ENCODE data around the gene DEDD2. TPM values are rescaled to one million over a fixed set of nuclear protein-coding genes. Genes with fewer than 3 reads are reported as not detected.

Gene DEDD2, protein sequence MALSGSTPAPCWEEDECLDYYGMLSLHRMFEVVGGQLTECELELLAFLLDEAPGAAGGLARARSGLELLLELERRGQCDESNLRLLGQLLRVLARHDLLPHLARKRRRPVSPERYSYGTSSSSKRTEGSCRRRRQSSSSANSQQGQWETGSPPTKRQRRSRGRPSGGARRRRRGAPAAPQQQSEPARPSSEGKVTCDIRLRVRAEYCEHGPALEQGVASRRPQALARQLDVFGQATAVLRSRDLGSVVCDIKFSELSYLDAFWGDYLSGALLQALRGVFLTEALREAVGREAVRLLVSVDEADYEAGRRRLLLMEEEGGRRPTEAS
- 13.0 and 14.9 TPM in 2 replicates for total RNA-seq

DNA sequence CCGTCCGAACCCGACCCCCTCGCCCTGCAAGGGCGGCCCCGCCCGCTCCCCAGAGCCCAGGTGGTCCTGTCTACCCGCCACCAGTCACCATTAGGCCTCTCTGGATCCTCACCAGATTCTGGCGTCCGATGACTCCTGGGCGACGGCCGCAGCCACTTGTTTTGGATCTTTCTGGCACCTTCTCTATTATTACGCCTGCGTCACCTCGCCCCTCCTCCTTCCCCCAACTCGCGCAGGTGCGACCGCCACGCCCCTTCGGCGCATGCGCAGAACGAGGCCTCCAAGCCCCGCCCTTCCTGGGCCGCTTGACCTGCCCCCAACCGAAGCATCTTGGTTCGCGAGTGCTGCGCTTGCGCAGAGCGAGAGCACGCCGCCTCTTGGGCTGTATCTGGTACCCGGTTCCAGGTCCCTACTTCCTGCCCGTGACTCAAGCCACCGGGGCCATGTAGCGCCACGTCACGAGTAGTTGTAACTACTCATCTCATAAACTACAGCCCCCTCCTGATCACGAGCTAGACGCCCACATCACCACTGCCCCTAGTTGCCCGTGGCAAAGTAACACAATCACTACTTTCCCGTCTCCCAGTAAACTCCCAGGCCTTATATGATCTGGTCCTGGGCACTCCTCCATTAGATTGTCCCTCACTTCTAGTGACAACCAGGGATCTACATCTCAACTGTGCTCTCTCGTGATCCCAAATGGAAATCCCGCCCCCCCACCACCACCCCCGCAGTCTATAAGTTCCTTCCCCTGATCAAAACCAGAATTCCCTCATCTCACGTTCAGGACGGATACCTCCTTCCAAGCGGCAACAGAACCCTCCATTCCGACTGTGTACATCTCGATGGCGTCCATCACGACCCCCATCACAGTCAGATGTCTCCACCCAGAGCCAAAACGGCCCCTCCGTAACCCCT, at the start of gene DEDD2:
TSS of gene DEDD2 (minus strand) at position 158 of the 918 bp plus-strand sequence. CDS start 670 bp downstream, outside the sequence.

DNA sequence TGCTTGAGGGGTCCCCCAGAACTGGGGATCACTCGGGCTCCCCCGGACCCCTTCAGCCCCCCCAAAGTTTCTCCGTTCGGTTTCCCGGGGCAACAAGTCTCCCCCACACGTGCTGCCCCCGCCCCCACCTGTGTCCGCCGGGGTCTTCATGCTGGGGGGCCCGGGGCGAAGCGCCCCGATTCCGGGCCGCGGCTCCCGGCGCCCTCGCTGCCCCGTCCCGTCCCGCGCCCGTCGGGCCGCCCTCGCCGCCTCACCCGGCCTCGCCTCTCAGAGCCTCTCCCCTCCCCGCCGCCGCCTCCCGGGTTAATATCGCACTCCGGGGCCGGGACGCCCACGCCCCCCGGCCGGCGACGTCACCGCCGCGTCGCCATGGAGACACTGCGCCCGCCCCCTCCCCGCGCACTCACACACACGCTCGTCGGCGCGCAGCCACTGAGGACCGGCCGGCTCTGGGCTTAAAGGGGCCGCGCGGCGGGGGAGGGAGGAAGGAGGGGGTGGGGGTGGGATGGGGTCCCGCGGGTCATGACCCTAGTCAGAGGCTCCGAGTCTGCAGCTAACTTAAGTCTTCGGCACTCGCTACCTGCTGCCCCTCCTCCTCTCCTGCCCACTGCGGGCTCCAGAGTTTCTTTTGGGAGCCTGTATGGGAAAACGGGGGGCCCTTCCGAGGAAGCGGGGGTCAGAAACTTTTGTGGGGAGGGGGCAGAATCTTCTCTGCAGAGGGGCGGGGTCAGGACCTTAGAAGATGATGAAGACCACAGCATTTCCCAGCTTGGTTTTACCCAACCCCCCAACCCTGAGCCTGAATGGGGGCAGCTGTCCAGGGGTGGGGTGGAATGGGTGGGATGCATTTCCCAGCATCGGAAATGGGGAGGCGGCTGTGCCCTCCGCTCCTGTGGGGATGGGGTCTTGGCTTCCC, 37.6 kb upstream of the DEDD2 start, which contains the start of gene ERF:
TSS of gene ERF (minus strand) at position 279 of the 916 bp plus-strand sequence. CDS start at position 150, 129 bp downstream.

DNA sequence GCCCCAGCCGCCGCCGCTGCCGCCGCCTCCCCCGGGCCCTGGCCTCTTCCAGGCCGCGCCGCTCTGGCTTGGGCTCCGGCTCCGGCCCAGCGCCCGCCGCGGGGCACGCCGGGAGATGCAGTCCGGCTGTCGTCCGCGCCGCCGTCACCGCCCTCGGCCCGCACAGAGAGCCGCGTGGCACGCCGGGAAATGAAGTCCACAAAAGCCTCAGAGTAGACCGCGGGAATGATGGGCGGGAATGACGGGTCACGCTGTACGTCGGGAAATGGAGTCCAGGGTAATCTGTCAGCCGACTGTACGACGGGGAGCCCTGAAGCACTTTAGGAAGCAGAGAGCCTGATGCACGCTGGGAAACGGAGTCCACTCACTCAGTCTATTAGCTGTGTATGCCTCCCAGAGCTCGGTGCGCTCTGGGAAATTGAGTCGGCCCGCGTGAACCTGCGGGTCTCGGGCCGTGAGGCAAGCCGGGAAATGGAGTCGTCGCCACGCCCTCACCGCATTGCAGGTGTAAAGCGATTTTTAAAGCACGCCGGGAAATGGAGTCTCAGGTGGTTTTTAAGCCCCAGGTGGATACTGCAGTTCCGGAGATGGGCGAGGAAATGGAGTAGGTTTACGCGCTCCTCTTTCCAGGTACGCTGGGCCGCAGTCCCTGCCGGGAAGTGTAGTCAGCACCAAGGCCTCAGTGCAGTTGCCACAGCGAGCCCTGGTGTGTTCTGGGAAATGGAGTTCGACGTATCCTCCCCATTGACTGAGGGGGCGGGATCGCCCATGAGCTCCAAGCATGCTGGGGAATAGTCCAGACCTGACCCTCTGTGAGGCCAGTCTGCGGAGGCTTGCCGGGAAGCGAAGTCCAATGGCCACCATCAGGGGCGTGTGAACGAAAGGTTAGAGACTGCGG, 25.3 kb upstream of the DEDD2 start, which contains the start of gene GSK3A:
TSS of gene GSK3A (minus strand) at position 91 of the 898 bp plus-strand sequence. CDS start 137 bp downstream, outside the sequence.

DNA sequence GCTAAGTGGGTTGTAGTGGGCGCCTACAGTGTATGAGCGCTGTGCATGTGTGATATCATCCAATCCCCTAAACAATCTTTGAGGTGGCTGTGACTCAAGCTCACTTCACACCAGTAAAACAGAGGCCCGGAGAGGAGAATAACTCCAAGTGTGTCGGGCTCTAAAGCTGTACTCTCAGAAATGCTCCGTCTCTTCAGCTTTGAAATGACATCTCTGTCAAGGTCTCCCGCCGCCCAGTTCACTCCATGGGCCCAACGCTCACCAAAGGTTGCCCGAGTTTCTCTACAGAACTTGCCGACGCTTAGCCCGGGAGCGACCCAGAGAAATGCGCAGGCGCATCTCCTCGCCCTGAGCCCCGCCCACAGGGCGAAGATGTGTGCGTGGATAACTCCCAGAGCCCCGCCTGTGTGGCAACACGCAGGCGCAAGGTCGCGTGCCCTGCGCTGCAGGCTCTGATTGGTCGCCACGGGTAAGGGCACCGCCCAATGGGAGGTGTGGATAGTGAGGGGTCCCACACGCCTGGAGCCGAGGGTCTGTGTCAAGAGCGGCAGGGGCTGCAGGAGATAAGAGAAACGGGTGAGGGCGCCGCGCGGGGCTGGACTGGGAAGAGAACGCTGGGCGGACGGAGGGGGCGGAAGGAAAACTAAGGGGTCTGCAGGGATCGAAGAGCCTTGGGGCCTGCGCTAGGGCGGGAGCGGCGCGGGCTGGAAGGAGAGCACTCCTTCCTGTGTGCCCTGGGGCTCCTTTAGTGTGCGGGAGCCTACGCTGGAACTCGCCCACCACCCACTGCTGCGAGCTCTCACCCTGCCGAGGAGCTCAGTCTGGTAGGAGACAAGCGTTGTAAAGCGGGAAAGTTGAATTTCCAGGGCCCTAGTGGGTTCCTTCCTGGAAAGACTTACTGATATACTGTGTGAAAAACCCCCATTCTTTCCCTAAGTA, 2.6 kb upstream of the DEDD2 start, which contains the start of gene ZNF526:
TSS of gene ZNF526 (plus strand) at position 501 of the 939 bp plus-strand sequence. CDS start 4,092 bp downstream, outside the sequence.

Other genes starting within 250 kb of the DEDD2 start
- under 0.01 TPM in 1 of 2 replicates, not detected in the other for gene ATP1A3, start 223.4 kb downstream of the DEDD2 start, total RNA-seq
- 0.09 and 0.18 TPM in 2 replicates for gene GRIK5, start 147.5 kb downstream of the DEDD2 start, total RNA-seq
- 9.9 and 10.3 TPM in 2 replicates for gene ZNF574, start 141.5 kb downstream of the DEDD2 start, total RNA-seq
- 0.19 and 0.27 TPM in 2 replicates for gene POU2F2, start 85.2 kb downstream of the DEDD2 start, total RNA-seq
- gene ZNF526, start 2.6 kb upstream of the DEDD2 start, total RNA-seq: 8.5 and 11.7 TPM in 2 replicates
- gene GSK3A, start 24.9 kb upstream of the DEDD2 start, total RNA-seq: 11.3 and 13.2 TPM in 2 replicates
- gene ERF, start 37.5 kb upstream of the DEDD2 start, total RNA-seq: 22.4 and 25.8 TPM in 2 replicates
- gene CIC, start 51.6 kb upstream of the DEDD2 start, total RNA-seq: 11.9 and 19.3 TPM in 2 replicates
- gene PRR19, start 84.5 kb upstream of the DEDD2 start, total RNA-seq: 0.09 and 0.27 TPM in 2 replicates
- gene PAFAH1B3, start 84.9 kb upstream of the DEDD2 start, total RNA-seq: 19.7 and 52.5 TPM in 2 replicates
- 0.19 TPM in 1 of 2 replicates, not detected in the other for gene TMEM145, start 95.6 kb upstream of the DEDD2 start, total RNA-seq
- gene MEGF8, start 108.0 kb upstream of the DEDD2 start, total RNA-seq: 22.0 and 35.5 TPM in 2 replicates
- not detected in 2 replicates for gene CNFN, start 172.6 kb upstream of the DEDD2 start, total RNA-seq
- 3.5 and 5.3 TPM in 2 replicates for gene LIPE, start 209.7 kb upstream of the DEDD2 start, total RNA-seq
- gene CXCL17, start 225.3 kb upstream of the DEDD2 start, total RNA-seq: not detected in 2 replicates